ENCODE data around the gene RIN1. TPM values are rescaled to one million over a fixed set of nuclear protein-coding genes. Genes with fewer than 3 reads are reported as not detected.

Gene RIN1
- total RNA-seq, 1 experiment from 2014 or later: 5.4 TPM

DNA sequence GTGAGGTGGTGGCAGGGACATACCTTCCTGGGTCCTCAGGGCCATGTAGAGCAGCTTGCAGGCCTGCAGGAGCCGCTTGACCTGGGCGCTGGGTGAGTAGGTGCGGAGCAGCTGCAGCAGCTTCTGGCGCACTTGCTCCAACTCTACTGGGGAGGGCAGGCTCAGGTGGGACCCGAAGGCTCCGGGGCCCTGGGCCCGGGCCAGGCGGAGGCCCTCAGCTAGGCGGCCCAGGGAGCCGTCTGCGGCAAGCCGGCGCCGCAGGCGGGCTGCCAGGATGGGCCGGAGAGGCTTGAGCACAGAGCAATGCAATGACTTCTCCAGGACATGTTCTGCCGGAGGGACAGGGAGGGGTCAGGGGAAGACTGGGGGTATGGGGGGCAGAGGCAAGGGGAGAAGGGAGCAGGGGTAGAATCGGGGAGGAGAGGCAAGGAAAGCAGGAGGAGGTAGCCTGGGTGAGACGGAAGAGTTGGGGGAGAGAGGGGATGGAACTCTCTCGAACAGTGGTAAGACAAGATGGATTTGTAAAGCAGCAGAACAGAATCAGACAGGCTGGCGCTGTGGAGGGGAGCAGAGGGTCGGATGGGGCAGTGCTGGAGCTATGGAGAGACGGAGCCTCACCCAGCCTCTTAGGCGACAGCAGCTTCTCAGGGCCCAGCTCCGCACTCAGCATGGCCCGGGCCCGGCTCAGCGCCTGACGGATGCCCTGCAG, 2.2 kb downstream of the RIN1 start:
- Histone ChIP-seq H2BK5ac (ENCODE audit: insufficient read length, low read length) (no peak overlapping the region), H3K9ac (ENCODE audit: extremely low read depth, insufficient read length, low read length) (no peak overlapping the region), H3K27ac (ENCODE audit: insufficient read length, low read depth, low read length) (no peak overlapping the region), H3K23me2 (ENCODE audit: insufficient read length, low read depth, low read length, poor library complexity, severe bottlenecking) (no peaks in the 10 kb centered on the region), H4K20me1 (ENCODE audit: control insufficient read depth, insufficient read depth, insufficient read length) (no peaks in the 10 kb centered on the region), H2AK5ac (ENCODE audit: insufficient read length, low read length) (no peak overlapping the region), H3K4ac (ENCODE audit: low read depth, low read length) (no peak overlapping the region), H2BK12ac (ENCODE audit: insufficient read length, low read depth, low read length) (no peak overlapping the region), H3K18ac (ENCODE audit: insufficient read length, low read depth, low read length) (no peak overlapping the region), H3K4me2 (ENCODE audit: insufficient read depth, insufficient read length, low read length) (no peak overlapping the region), H3T11ph (ENCODE audit: low read length) (no peak overlapping the region), H4K8ac (replicated peaks; ENCODE audit: insufficient read length, low read depth, low read length) (no peak overlapping the region), H4K91ac (ENCODE audit: insufficient read length, low read depth, low read length) (no peak overlapping the region), H3K23ac (ENCODE audit: insufficient read length, low read depth, low read length) (no peak overlapping the region), H3K27me3 (ENCODE audit: insufficient read depth, low read length) (no peaks in the 10 kb centered on the region; the same call in 1 of the 2 replicates), H2BK20ac (ENCODE audit: low read depth, low read length, poor library complexity, severe bottlenecking) (no peak overlapping the region), H2AFZ (ENCODE audit: low read length) (no peak overlapping the region), H3K79me2 (ENCODE audit: insufficient read depth, low read length) (no peaks in the 10 kb centered on the region), H2BK120ac (ENCODE audit: low read depth, low read length, poor library complexity, severe bottlenecking) (no peak overlapping the region), H3K56ac (ENCODE audit: insufficient read length, low read depth, low read length) (no peak overlapping the region), H3K9me3 (ENCODE audit: control insufficient read depth, low read depth, low read length) (no peaks in the 10 kb centered on the region), H2BK15ac (ENCODE audit: low read depth, low read length) (no peak overlapping the region), H3K79me1 (ENCODE audit: insufficient read depth, low read depth, low read length, poor library complexity, severe bottlenecking) (no peaks in the 10 kb centered on the region), H3K4me1 (ENCODE audit: insufficient read depth, low read length) (no peaks in the 10 kb centered on the region), H4K5ac (ENCODE audit: insufficient read length, low read depth, low read length) (no peak overlapping the region), H3K14ac (ENCODE audit: insufficient read depth, low read length) (no peak overlapping the region)
- Mint-ChIP-seq H3K36me3 (ENCODE audit: insufficient read depth in 1 of 3, low read depth in 3 of 3) (peaks cover 2 to 15% (median 10%) of the 10 kb centered on the region in 3 experiments; a peak in 5 of 7 replicates), H3K4me1 (peaks cover 20 to 21% of the 10 kb centered on the region in 2 experiments), H3K9me3 (no peaks in the 10 kb centered on the region), H3K27me3 (ENCODE audit: low read depth) (peaks cover 4% of the 10 kb centered on the region), H3K4me3 (no peak overlapping the region), H3K27ac (no peak overlapping the region)
- DNase-seq: no peak
- no CpG with 5 or more reads among the region's 29 CpGs for WGBS (ENCODE audit: extremely low coverage, insufficient read length, low lambda C conversion rate)
- TF ChIP-seq, protein P1, sequence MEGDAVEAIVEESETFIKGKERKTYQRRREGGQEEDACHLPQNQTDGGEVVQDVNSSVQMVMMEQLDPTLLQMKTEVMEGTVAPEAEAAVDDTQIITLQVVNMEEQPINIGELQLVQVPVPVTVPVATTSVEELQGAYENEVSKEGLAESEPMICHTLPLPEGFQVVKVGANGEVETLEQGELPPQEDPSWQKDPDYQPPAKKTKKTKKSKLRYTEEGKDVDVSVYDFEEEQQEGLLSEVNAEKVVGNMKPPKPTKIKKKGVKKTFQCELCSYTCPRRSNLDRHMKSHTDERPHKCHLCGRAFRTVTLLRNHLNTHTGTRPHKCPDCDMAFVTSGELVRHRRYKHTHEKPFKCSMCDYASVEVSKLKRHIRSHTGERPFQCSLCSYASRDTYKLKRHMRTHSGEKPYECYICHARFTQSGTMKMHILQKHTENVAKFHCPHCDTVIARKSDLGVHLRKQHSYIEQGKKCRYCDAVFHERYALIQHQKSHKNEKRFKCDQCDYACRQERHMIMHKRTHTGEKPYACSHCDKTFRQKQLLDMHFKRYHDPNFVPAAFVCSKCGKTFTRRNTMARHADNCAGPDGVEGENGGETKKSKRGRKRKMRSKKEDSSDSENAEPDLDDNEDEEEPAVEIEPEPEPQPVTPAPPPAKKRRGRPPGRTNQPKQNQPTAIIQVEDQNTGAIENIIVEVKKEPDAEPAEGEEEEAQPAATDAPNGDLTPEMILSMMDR (conservative IDR thresholded peaks at IDR 0.05): no peak

Data from H9 (cell line).